HG02885 (cell line): ENCODE data around the gene SCGB3A2.

Source experiments
- ATAC-seq: cut with Tn5 transposase; IDR thresholded peaks from one replicate; pipeline ENCODE4 v1.9.1; 2021; ENCODE audit warnings: mild to moderate bottlenecking; ENCODE audit not compliant: unreplicated experiment, poor library complexity

The SCGB3A2 gene

GRCh38 chr5:147878066-147878759, at the start of gene SCGB3A2:
TSS of gene SCGB3A2 (plus strand) at chr5:147878711. CDS start at chr5:147878804, 93 bp downstream.
- no peak for ATAC-seq

- no peak for ATAC-seq
Observed at GRCh38 chr5:147830035-147830434, 48.5 kb upstream of the SCGB3A2 start.

- no peak for ATAC-seq
Observed at GRCh38 chr5:147831465-147831864, 47.0 kb upstream of the SCGB3A2 start, which contains the start of gene SPINK1. TSS of gene SPINK1 (minus strand) at chr5:147831671. CDS start at chr5:147831577, 94 bp downstream.

- no peak for ATAC-seq
Observed at GRCh38 chr5:147832541-147832940, 46.0 kb upstream of the SCGB3A2 start.

GRCh38 chr5:147835386-147835798, 43.1 kb upstream of the SCGB3A2 start:
- no peak for ATAC-seq

- ATAC-seq: no peak
Observed at GRCh38 chr5:147836439-147836838, 42.1 kb upstream of the SCGB3A2 start.

GRCh38 chr5:147842869-147843268, 35.6 kb upstream of the SCGB3A2 start:
- no peak for ATAC-seq

GRCh38 chr5:147844846-147845245, 33.7 kb upstream of the SCGB3A2 start:
- ATAC-seq: no peak

- no peak for ATAC-seq
Observed at GRCh38 chr5:147845618-147846017, 32.9 kb upstream of the SCGB3A2 start.

- no peak for ATAC-seq
Observed at GRCh38 chr5:147849226-147849625, 29.3 kb upstream of the SCGB3A2 start.

- ATAC-seq: no peak
Observed at GRCh38 chr5:147851578-147851977, 26.9 kb upstream of the SCGB3A2 start.

GRCh38 chr5:147852365-147852764, 26.1 kb upstream of the SCGB3A2 start:
- ATAC-seq: no peak

GRCh38 chr5:147853372-147853987, 25.0 kb upstream of the SCGB3A2 start:
- no peak for ATAC-seq

- no peak for ATAC-seq
Observed at GRCh38 chr5:147854331-147854730, 24.2 kb upstream of the SCGB3A2 start.

GRCh38 chr5:147854894-147855773, 23.4 kb upstream of the SCGB3A2 start:
- no peak for ATAC-seq

- ATAC-seq: no peak
Observed at GRCh38 chr5:147855774-147856069, 22.8 kb upstream of the SCGB3A2 start.

- no peak for ATAC-seq
Observed at GRCh38 chr5:147856801-147857200, 21.7 kb upstream of the SCGB3A2 start.

GRCh38 chr5:147857302-147858129, 21.0 kb upstream of the SCGB3A2 start:
- peak; percentile 97 for ATAC-seq

GRCh38 chr5:147858565-147858964, 19.9 kb upstream of the SCGB3A2 start:
- ATAC-seq: no peak

- no peak for ATAC-seq
Observed at GRCh38 chr5:147859962-147860640, 18.4 kb upstream of the SCGB3A2 start.
